Body of pancreas (tissue), 4 donors: ENCODE data around the gene SFR1.

Experiments
- POLR2A ChIP-seq, 3 donors: fragments of 450-650 bp; IDR thresholded peaks; one replicate each; pipeline ENCODE4 v1.6.1; 2016; ENCODE audit warnings: antibody characterized with exemption in 3 of 3, mild to moderate bottlenecking in 2 of 3
- TF ChIP-seq, protein P1 (sequence below), 7 experiments: fragments of 450-650 bp in 4 of 7; fragments of 200-600 bp in 3 of 7; sonication (generic) in 3 of 7; IDR thresholded peaks; one replicate each; pipeline ENCODE4 v1.5.1; 2016 to 2019; ENCODE audit warnings: antibody characterized with exemption in 7 of 7

DNA sequence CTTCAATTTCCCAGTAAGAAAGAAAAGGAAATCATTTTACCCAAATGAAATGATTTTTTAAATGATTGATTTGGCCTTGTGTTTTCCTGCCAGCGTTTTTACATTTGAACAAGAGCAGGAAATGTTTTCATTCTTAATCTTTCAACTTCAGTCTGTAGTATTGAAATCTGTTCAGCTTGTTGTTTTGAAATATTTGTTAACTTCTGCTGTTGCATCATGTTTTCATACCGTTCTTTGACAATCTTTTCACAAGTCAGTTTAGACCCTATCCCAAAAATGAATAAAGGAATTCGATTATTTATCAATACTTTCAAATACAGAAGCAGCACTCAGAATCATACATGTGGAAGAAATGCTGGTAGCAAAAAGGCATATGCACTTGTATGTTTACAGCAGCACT lies 8.1 kb downstream of the SFR1 start:
- TF ChIP-seq, protein P1, sequence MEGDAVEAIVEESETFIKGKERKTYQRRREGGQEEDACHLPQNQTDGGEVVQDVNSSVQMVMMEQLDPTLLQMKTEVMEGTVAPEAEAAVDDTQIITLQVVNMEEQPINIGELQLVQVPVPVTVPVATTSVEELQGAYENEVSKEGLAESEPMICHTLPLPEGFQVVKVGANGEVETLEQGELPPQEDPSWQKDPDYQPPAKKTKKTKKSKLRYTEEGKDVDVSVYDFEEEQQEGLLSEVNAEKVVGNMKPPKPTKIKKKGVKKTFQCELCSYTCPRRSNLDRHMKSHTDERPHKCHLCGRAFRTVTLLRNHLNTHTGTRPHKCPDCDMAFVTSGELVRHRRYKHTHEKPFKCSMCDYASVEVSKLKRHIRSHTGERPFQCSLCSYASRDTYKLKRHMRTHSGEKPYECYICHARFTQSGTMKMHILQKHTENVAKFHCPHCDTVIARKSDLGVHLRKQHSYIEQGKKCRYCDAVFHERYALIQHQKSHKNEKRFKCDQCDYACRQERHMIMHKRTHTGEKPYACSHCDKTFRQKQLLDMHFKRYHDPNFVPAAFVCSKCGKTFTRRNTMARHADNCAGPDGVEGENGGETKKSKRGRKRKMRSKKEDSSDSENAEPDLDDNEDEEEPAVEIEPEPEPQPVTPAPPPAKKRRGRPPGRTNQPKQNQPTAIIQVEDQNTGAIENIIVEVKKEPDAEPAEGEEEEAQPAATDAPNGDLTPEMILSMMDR (IDR thresholded peaks at IDR 0.05): no peak
- no peak for TF ChIP-seq POLR2A (IDR thresholded peaks at IDR 0.05)
